A549 (cell line): ENCODE data around the gene SRD5A3.

Experiments
- BHLHE40 ChIP-seq: IDR thresholded peaks from 2 replicates; pipeline ENCODE4 v1.6.1; 2012; ENCODE audit warnings: low read depth, low read length, inconsistent platforms
- CTCF ChIP-seq: fragments of >200 bp; sonication (Bioruptor Twin); formaldehyde crosslinking; IDR thresholded peaks from 3 replicates; pipeline ENCODE4 v1.5.1; 2016
- POLR2A ChIP-seq: IDR thresholded peaks from 2 replicates; pipeline ENCODE4 v1.6.1; 2012; ENCODE audit warnings: mild to moderate bottlenecking, low read length
- RCOR1 ChIP-seq: fragments of 150-350 bp; IDR thresholded peaks from 2 replicates; pipeline ENCODE4 v1.6.1; 2014; ENCODE audit warnings: antibody characterized with exemption, low read length, low read depth
- SREBF2 ChIP-seq: fragments of 450-650 bp; IDR thresholded peaks from 2 replicates; pipeline ENCODE4 v1.6.1; 2014; ENCODE audit warnings: mild to moderate bottlenecking, moderate library complexity
- TF ChIP-seq, protein P1 (sequence below): IDR thresholded peaks from 2 replicates; pipeline ENCODE4 v1.6.1; 2012; ENCODE audit warnings: low read depth, borderline replicate concordance
- TF ChIP-seq, protein P2 (sequence below): fragments of 450-650 bp; IDR thresholded peaks from 2 replicates; pipeline ENCODE4 v1.6.1; 2014; ENCODE audit warnings: antibody characterized with exemption
- TF ChIP-seq, protein P3 (sequence below): IDR thresholded peaks from 2 replicates; pipeline ENCODE4 v1.6.1; 2012

DNA sequence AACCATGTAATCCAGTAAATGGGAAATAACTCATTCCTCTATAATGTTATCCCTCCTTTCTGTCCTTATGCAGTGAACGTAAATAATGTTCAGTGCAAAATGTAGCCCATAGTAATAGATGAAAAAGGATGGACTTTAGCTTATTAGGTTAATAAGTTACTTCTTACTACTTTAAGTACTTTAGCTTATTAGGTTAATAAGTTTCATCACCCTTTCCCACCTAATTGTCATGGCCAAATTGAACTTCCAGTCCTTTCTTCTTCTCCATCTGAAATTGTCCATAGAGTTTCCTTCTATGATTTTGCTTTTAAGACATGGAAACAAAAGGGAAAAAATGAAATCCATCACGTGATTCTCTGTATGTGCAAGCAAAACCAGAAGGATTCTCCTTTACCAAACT is 34.5 kb downstream of the SRD5A3 start:
- TF ChIP-seq BHLHE40 (no peak), CTCF (no peak), SREBF2 (no peak), POLR2A (no peak), RCOR1 (no peak)
- TF ChIP-seq, protein P1, sequence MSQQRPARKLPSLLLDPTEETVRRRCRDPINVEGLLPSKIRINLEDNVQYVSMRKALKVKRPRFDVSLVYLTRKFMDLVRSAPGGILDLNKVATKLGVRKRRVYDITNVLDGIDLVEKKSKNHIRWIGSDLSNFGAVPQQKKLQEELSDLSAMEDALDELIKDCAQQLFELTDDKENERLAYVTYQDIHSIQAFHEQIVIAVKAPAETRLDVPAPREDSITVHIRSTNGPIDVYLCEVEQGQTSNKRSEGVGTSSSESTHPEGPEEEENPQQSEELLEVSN, result no peak
- TF ChIP-seq, protein P2, sequence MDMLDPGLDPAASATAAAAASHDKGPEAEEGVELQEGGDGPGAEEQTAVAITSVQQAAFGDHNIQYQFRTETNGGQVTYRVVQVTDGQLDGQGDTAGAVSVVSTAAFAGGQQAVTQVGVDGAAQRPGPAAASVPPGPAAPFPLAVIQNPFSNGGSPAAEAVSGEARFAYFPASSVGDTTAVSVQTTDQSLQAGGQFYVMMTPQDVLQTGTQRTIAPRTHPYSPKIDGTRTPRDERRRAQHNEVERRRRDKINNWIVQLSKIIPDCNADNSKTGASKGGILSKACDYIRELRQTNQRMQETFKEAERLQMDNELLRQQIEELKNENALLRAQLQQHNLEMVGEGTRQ, result no peak
- TF ChIP-seq, protein P3, sequence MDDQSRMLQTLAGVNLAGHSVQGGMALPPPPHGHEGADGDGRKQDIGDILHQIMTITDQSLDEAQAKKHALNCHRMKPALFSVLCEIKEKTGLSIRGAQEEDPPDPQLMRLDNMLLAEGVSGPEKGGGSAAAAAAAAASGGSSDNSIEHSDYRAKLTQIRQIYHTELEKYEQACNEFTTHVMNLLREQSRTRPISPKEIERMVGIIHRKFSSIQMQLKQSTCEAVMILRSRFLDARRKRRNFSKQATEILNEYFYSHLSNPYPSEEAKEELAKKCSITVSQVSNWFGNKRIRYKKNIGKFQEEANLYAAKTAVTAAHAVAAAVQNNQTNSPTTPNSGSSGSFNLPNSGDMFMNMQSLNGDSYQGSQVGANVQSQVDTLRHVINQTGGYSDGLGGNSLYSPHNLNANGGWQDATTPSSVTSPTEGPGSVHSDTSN, result no peak
